BLaER1 treated with 17β-estradiol and CSF1 and Interleukin-3, amounts not matched to agents 10 nM and 100 nM (cell line): Measurements from ENCODE around the gene GGT6.
"Not testable (repeated sequence)": the region's sequence is repeated elsewhere in the genome, so short reads cannot be mapped to it uniquely, and the experiment has no call there.

ENCODE experiments used
- H3K27ac ChIP-seq, 11 experiments: shearing (Covaris generic); formaldehyde crosslinking; 2 replicates each; pipeline ENCODE4 v1.8.1; 2022
- H3K27me3 ChIP-seq, 11 experiments: shearing (Covaris generic); formaldehyde crosslinking; 2 replicates each; pipeline ENCODE4 v1.8.1; 2022
- H3K36me3 ChIP-seq, 11 experiments: shearing (Covaris generic); formaldehyde crosslinking; 2 replicates each; pipeline ENCODE4 v1.8.1; 2022
- H3K4me1 ChIP-seq, 10 experiments: shearing (Covaris generic); formaldehyde crosslinking; 2 replicates each; pipeline ENCODE4 v1.8.1; 2022
- H3K4me2 ChIP-seq, 11 experiments: shearing (Covaris generic); formaldehyde crosslinking; 2 replicates each; pipeline ENCODE4 v1.8.1; 2022
- H3K4me3 ChIP-seq, 10 experiments: shearing (Covaris generic); formaldehyde crosslinking; 2 replicates each; pipeline ENCODE4 v1.8.1; 2022
- H3K9ac ChIP-seq, 11 experiments: shearing (Covaris generic); formaldehyde crosslinking; 2 replicates each; pipeline ENCODE4 v1.8.1; 2022
- H3K9me3 ChIP-seq, 11 experiments: shearing (Covaris generic); formaldehyde crosslinking; replicated peaks in 1 of 11; 2 replicates each; pipeline ENCODE4 v1.8.1; 2022
- H4K20me1 ChIP-seq, 11 experiments: shearing (Covaris generic); formaldehyde crosslinking; 2 replicates each; pipeline ENCODE4 v1.8.1; 2022
- Cebpa-rat ChIP-seq, 11 experiments: shearing (Covaris generic); IDR thresholded peaks; 2 replicates each; pipeline ENCODE4 v1.8.1; 2022

Gene GGT6

DNA sequence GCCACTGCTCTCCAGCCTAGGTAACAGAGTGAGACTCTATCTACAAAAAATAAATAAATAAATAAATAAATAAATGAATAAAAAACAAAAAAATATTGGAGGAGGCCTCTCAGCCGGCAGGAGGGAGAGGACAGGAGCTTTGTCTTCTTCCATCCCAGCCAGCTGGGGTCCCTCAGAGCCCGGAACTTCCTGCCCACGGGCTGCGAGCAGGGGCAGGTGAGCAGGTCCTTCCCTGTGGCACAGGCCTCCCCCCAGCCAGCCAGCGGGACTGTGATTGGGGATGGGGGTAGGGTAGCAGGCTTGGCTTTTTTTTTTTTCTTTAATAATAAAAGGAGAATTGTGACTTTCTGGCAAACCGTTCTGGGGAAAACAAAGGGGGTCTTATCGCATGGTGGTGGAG is 34.0 kb upstream of the GGT6 start:
- Histone ChIP-seq H3K4me1 (peaks cover 22 to 48% (median 34%) of the 10 kb centered on the region in 10 experiments), H4K20me1 (no peaks in the 10 kb centered on the region), H3K9me3 (no peaks in the 10 kb centered on the region), H3K36me3 (no peaks in the 10 kb centered on the region), H3K4me2 (peak overlapping the region in 8 of 11 experiments; percentile 73 to 87 (median 80); a peak in 12 of 22 replicates), H3K27me3 (no peaks in the 10 kb centered on the region; a peak in 1 of 22 replicates), H3K4me3 (no peak overlapping the region), H3K27ac (no peak overlapping the region), H3K9ac (peak overlapping the region in 1 of 11 experiments; percentile 73; a peak in 2 of 22 replicates)
- no peak for TF ChIP-seq Cebpa-rat (IDR thresholded peaks at IDR 0.05)

DNA sequence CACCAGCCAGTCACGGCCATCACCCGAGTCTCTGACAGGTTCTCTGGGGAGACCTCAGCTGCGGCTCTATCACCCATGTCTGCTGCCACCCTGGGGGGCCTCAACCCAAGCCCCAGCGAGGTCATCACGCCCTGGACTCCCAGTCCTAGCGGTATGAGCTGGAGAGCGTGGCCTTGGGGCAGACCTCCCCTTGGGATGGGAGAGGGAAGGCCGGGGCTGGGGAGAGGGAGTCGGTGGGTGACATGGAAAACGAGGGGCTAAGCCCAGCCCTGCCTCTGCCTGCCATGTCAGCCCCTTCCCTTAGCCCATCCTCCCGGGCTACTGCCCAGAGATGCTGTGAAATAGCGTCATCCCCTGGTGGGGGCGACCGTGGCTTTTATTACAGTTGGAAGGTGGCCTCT is 32.6 kb upstream of the GGT6 start:
- H3K4me2 ChIP-seq: peak overlapping the region in 1 of 11 experiments; percentile 4; a peak in 1 of 22 replicates
- H3K27ac ChIP-seq: no peak overlapping the region
- H3K36me3 ChIP-seq: no peaks in the 10 kb centered on the region
- no peak for TF ChIP-seq Cebpa-rat (IDR thresholded peaks at IDR 0.05)
- H3K4me1 ChIP-seq: peaks cover 33 to 61% (median 48%) of the 10 kb centered on the region in 10 experiments
- 0 out of 22 replicates have a peak overlapping the region, but pooled peaks of 1 of the 11 experiments have one; percentile 26 for H3K9ac ChIP-seq
- no peaks in the 10 kb centered on the region; a peak in 1 of 22 replicates for H3K27me3 ChIP-seq
- H3K9me3 ChIP-seq: no peaks in the 10 kb centered on the region
- no peak overlapping the region for H3K4me3 ChIP-seq
- no peaks in the 10 kb centered on the region for H4K20me1 ChIP-seq

DNA sequence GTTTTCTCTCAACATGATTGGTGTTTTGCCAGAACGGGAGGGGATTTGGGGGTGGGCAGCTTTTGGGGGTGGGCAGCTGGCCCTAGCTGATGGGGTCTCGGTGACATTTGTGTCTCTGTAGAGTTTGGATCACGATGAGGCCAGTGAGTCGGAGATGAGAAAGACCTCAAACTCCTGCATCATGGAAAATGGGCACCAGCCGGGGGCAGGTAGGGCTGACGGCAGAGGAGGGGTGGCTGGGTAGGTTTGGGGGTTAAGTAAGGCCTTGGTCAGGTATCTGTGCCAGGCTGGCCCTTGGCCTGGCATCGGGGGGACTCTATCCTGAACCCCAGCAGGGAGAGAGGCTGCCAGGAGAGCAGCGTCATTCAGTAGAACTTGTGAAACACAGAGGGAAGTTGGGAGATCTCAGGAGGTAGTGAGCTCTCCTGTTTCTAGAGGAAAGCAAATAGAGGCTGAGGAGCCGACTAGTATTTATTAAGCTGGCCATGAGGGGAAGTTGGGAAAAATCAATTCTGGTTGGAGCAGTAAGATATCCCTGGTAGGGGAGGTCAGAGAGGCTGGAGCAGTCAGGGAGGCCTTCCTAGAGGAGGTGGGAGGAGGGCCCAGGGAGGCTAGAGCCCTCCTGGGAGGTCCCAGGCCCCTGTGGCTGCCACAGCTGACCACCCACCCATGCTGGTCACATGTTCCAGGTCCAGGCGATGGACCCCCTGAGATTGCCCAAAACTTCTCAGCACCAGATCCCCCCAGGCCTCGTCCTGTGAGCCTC is 32.0 kb upstream of the GGT6 start:
- H4K20me1 ChIP-seq: no peaks in the 10 kb centered on the region
- TF ChIP-seq Cebpa-rat (IDR thresholded peaks at IDR 0.05): no peak

DNA sequence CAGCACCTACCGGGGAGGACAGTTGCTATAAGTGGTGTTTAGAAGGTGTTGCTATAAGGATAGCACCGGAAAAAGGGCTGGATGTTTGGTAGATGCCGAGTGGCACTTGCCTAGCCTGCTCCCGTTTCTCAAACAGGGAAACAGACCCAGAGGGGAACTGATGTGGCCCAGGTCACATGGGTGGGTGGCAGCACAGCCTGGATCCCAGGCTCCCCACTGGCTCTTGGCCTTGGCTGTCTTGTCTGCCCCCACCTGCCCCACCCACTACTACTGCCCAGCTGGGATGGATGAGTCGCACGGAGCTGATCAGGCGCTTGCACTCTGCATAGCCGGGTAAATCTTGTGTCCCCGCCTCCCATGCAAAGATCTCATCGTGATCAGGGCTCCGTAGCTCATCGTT is 31.2 kb upstream of the GGT6 start:
- peak overlapping the region in 10 of 11 experiments; percentile 11 to 75 (median 48); a peak in 15 of 22 replicates for H3K4me2 ChIP-seq
- H4K20me1 ChIP-seq: no peaks in the 10 kb centered on the region
- no peak for TF ChIP-seq Cebpa-rat (IDR thresholded peaks at IDR 0.05)
- no peaks in the 10 kb centered on the region for H3K9me3 ChIP-seq
- H3K27ac ChIP-seq: no peak overlapping the region
- H3K9ac ChIP-seq: 0 out of 22 replicates have a peak overlapping the region, but pooled peaks of 1 of the 11 experiments have one; percentile 37
- H3K27me3 ChIP-seq: peaks cover 4 to 11% (median 7%) of the 10 kb centered on the region in 11 experiments; a peak in 17 of 22 replicates
- no peak overlapping the region for H3K4me3 ChIP-seq
- H3K4me1 ChIP-seq: peaks cover 41 to 76% (median 62%) of the 10 kb centered on the region in 10 experiments
- H3K36me3 ChIP-seq: no peaks in the 10 kb centered on the region

More for the DNA sequence above, 32.0 kb upstream of the GGT6 start:
- no peaks in the 10 kb centered on the region for H3K9me3 ChIP-seq
- no peak overlapping the region for H3K27ac ChIP-seq
- peaks cover 0 to 2% (median 0%) of the 10 kb centered on the region in 11 experiments; a peak in 5 of 22 replicates for H3K27me3 ChIP-seq
- no peaks in the 10 kb centered on the region for H3K36me3 ChIP-seq
- H3K4me2 ChIP-seq: peak overlapping the region in 4 of 11 experiments; percentile 4 to 75 (median 60); a peak in 5 of 22 replicates
- peaks cover 39 to 67% (median 54%) of the 10 kb centered on the region in 10 experiments for H3K4me1 ChIP-seq
- H3K4me3 ChIP-seq: no peak overlapping the region
- H3K9ac ChIP-seq: 0 out of 22 replicates have a peak overlapping the region, but pooled peaks of 1 of the 11 experiments have one; percentile 26

DNA sequence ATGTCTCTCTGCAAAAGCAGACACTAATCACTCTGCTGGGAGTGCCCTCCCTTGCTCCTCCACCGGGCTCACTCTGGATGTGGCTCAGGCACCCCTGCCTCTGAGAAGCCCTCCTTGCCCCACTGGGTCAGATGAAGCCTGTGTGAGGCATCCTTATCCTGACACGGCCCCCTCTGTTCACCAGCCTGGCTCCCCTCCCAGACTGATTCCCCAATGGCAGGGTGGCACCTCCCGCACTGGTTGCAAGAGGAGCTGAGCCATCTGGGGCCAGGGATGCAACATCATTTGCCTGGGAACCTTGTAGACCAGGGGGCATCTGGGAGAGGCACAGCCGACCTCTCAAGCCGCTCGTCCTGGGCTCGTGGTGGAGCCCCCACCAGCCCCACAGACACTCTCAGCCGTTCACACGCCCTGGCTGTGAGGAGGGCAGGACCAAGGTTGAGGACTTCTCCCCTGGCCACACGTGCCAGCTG is 30.6 kb upstream of the GGT6 start:
- Histone ChIP-seq H3K4me3 (no peak overlapping the region), H3K27me3 (peaks cover 7 to 16% (median 12%) of the 10 kb centered on the region in 11 experiments; a peak in 21 of 22 replicates), H3K9me3 (no peaks in the 10 kb centered on the region), H3K9ac (no peak overlapping the region), H3K4me2 (peak overlapping the region; percentile 11 to 75 (median 48); a peak in 13 of 22 replicates), H3K4me1 (peaks cover 41 to 78% (median 62%) of the 10 kb centered on the region in 10 experiments), H3K27ac (no peak overlapping the region), H3K36me3 (no peaks in the 10 kb centered on the region), H4K20me1 (no peaks in the 10 kb centered on the region)
- no peak for TF ChIP-seq Cebpa-rat (IDR thresholded peaks at IDR 0.05)

DNA sequence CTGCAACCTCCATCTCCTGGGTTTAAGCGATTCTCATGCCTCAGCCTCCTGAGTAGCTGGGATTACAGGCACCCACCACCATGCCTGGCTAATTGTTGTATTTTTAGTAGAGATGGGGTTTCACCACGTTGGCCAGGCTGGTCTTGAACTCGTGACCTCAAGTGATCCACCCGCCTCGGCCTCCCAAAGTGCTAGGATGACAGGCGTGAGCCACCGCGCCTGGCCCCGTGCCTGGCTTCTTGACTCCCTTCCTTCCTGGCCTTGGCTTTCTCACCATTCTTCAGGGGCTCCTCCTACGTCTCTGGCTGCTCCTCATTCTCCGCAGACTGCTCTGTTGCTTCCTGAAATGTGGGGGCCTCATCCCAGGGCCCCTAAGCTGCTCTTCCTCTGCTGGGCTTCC is 29.7 kb upstream of the GGT6 start:
- Histone ChIP-seq H3K27ac (peak overlapping the region in 3 of 11 experiments; percentile 32 to 45 (median 32); a peak in 3 of 22 replicates), H3K4me1 (peaks cover 35 to 71% (median 55%) of the 10 kb centered on the region in 10 experiments), H3K27me3 (peaks cover 17 to 25% (median 22%) of the 10 kb centered on the region in 11 experiments), H3K4me2 (peak overlapping the region in 9 of 11 experiments; percentile 11 to 57 (median 32); a peak in 13 of 22 replicates)
- H4K20me1 ChIP-seq, H3K36me3 ChIP-seq, H3K4me3 ChIP-seq, H3K9ac ChIP-seq, H3K9me3 ChIP-seq: not testable (repeated sequence)

DNA sequence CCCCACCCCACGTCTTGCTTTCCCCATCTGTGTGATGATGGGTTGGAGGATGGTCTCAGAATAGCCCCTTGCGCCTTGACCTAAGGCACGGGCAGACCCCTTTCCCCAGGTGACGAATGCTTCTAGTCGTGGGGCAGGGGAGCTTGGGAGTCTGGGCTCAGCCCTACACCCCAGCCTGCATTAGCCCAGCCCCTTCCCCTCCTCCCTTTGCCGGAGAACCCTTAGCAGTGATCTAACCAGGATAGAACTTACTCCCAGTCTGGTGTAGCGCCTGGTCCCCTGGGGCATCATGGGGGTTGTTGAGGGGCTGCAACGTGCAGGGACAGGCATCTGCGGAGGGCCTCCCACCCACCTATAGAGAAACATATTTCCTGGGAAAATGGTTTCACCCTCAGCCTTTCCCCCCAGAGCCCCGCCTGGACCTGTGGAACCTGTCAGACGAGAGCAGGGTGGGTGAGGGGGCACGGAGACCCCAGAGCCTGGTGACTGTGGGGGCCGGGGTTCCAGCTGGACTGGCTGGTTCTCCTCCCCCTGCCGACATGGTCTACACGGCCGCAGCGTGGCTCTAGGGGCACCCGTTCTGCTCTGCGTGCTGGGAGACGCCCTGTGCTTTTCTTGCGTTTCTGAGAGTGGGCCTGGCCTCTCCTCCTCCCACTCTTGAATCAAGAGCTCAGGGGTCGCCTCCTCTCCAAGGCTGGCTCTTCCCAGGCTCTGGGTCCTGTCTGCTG is 28.7 kb upstream of the GGT6 start:
- H3K9me3 ChIP-seq: no peaks in the 10 kb centered on the region
- peak overlapping the region in 8 of 11 experiments; percentile 60 to 74 (median 66); a peak in 14 of 22 replicates for H3K27ac ChIP-seq
- H3K4me1 ChIP-seq: peaks cover 41 to 73% (median 60%) of the 10 kb centered on the region in 10 experiments
- peak overlapping the region; percentile 77 to 98 (median 92) for H3K4me2 ChIP-seq
- peak overlapping the region in 7 of 11 experiments; percentile 48 to 71 (median 66); a peak in 10 of 22 replicates for H3K9ac ChIP-seq
- TF ChIP-seq Cebpa-rat (IDR thresholded peaks at IDR 0.05): no peak
- H3K27me3 ChIP-seq: peaks cover 27 to 35% (median 32%) of the 10 kb centered on the region in 11 experiments
- peaks cover 0 to 13% (median 2%) of the 10 kb centered on the region in 11 experiments; a peak in 8 of 22 replicates for H4K20me1 ChIP-seq
- H3K36me3 ChIP-seq: no peaks in the 10 kb centered on the region
- peak overlapping the region in 6 of 10 experiments; percentile 19 to 60 (median 46); a peak in 5 of 20 replicates for H3K4me3 ChIP-seq

DNA sequence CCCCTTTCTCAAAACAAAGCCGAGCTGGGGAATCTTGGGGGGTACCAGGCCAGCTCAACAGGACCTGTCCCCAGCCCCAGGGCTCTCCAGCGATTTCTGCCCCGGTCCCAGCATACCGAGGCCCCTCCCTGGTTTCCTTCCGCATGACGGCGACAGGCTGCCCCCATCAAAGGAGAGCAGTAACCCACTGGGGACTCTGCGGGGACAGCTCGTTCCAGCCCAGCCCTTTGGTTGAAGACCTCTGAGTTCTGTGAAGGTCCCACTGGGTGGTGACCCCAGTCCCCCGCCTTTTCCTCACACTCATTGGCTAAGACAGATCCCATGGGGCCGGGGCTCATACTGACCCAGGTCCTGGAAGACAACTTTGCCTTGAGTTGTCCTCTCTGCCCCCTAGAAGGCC is 28.0 kb upstream of the GGT6 start:
- Histone ChIP-seq H3K9ac (peak overlapping the region; percentile 14 to 71 (median 64); a peak in 19 of 22 replicates), H3K27me3 (peaks cover 34 to 42% (median 38%) of the 10 kb centered on the region in 11 experiments), H3K36me3 (no peaks in the 10 kb centered on the region), H3K4me1 (peaks cover 47 to 80% (median 66%) of the 10 kb centered on the region in 10 experiments), H3K9me3 (no peaks in the 10 kb centered on the region), H4K20me1 (peaks cover 0 to 20% (median 5%) of the 10 kb centered on the region in 11 experiments; a peak in 8 of 22 replicates), H3K4me3 (peak overlapping the region in 9 of 10 experiments; percentile 6 to 60 (median 46); a peak in 17 of 20 replicates), H3K27ac (peak overlapping the region in 10 of 11 experiments; percentile 47 to 74 (median 64); a peak in 21 of 22 replicates), H3K4me2 (peak overlapping the region; percentile 77 to 98 (median 92))
- TF ChIP-seq Cebpa-rat (IDR thresholded peaks at IDR 0.05): no peak
